GM23338 (cell line): ENCODE measurements around the gene TMEM61. TPM values are rescaled to one million over a fixed set of nuclear protein-coding genes. Genes with fewer than 3 reads are reported as not detected.
"Not testable (repeated sequence)": the region's sequence is repeated elsewhere in the genome, so short reads cannot be mapped to it uniquely, and the experiment has no call there.

ENCODE experiments used
- ATAC-seq: fragments of 200-7000 bp; cut with Tn5 transposase; 3 replicates; pipeline ENCODE4 v1.9.1; 2020
- DNase-seq: peaks from one replicate; pipeline ENCODE4 v3.0.0-alpha.2; 2015; ENCODE audit warnings: low spot score
- H2AFZ ChIP-seq: fragments of 200-600 bp; sonication (generic); 2 replicates; pipeline ENCODE4 v1.8.0; 2016; ENCODE audit warnings: antibody characterized with exemption, mild to moderate bottlenecking, moderate library complexity
- H3F3A ChIP-seq: fragments of 200-600 bp; sonication (generic); replicated peaks from 2 replicates; pipeline ENCODE4 v1.8.0; 2017; ENCODE audit warnings: antibody characterized with exemption, mixed run types, low read depth
- H3K27ac ChIP-seq: fragments of 200-600 bp; sonication (generic); 2 replicates; pipeline ENCODE4 v1.6.1; 2016; ENCODE audit warnings: low read depth
- H3K27me3 ChIP-seq: fragments of 200-600 bp; sonication (generic); 2 replicates; pipeline ENCODE4 v1.8.0; 2016; ENCODE audit warnings: mild to moderate bottlenecking, mixed run types, moderate library complexity; ENCODE audit not compliant: insufficient read depth
- H3K36me3 ChIP-seq: fragments of 200-600 bp; sonication (generic); 2 replicates; pipeline ENCODE4 v1.8.0; 2016; ENCODE audit warnings: mild to moderate bottlenecking; ENCODE audit not compliant: insufficient read depth
- H3K4me1 ChIP-seq: fragments of 200-600 bp; sonication (generic); 2 replicates; pipeline ENCODE4 v1.8.0; 2016; ENCODE audit warnings: mild to moderate bottlenecking, moderate library complexity; ENCODE audit not compliant: insufficient read depth
- H3K4me2 ChIP-seq: fragments of 200-600 bp; sonication (generic); 2 replicates; pipeline ENCODE4 v1.7.1; 2017; ENCODE audit warnings: mixed run types
- H3K4me3 ChIP-seq: fragments of 200-600 bp; sonication (generic); 2 replicates; pipeline ENCODE4 v1.6.1; 2016; ENCODE audit warnings: mixed run types
- H3K79me2 ChIP-seq: fragments of 200-600 bp; sonication (generic); replicated peaks from 2 replicates; pipeline ENCODE4 v1.8.0; 2017; ENCODE audit warnings: mild to moderate bottlenecking; ENCODE audit not compliant: insufficient read depth
- H3K9me2 ChIP-seq: fragments of 200-600 bp; sonication (generic); 2 replicates; pipeline ENCODE4 v1.8.0; 2017; ENCODE audit not compliant: insufficient read depth
- H4K20me1 ChIP-seq: fragments of 200-600 bp; sonication (generic); replicated peaks from 2 replicates; pipeline ENCODE4 v1.8.0; 2017; ENCODE audit warnings: mild to moderate bottlenecking; ENCODE audit not compliant: insufficient read depth
- H3K27ac Mint-ChIP-seq: 2 replicates; pipeline ENCODE4 v1.8.0; 2020; ENCODE audit warnings: inconsistent platforms, mild to moderate bottlenecking, moderate library complexity, mixed read lengths
- H3K27me3 Mint-ChIP-seq: 3 replicates; pipeline ENCODE4 v1.8.0; 2022; ENCODE audit warnings: low read depth, mild to moderate bottlenecking, moderate library complexity, mixed read lengths, inconsistent platforms; ENCODE audit not compliant: insufficient read depth, poor library complexity
- H3K36me3 Mint-ChIP-seq: 3 replicates; pipeline ENCODE4 v1.8.0; 2021; ENCODE audit warnings: low read depth, mild to moderate bottlenecking, inconsistent platforms, moderate library complexity, mixed read lengths
- H3K4me1 Mint-ChIP-seq: 3 replicates; pipeline ENCODE4 v1.8.0; 2020; ENCODE audit warnings: mild to moderate bottlenecking, inconsistent platforms, mixed read lengths
- H3K4me3 Mint-ChIP-seq: 3 replicates; pipeline ENCODE4 v1.8.0; 2021; ENCODE audit warnings: moderate library complexity, mild to moderate bottlenecking, inconsistent platforms, mixed read lengths
- H3K9me3 Mint-ChIP-seq: 3 replicates; pipeline ENCODE4 v1.8.0; 2020; ENCODE audit warnings: moderate library complexity, mild to moderate bottlenecking, inconsistent platforms, mixed read lengths
- CREB1 ChIP-seq: fragments of 250-450 bp; sonication (Bioruptor Pico); IDR thresholded peaks from 2 replicates; pipeline ENCODE4 v1.5.0; 2020; ENCODE audit warnings: low read depth, mild to moderate bottlenecking, moderate library complexity
- CTCF ChIP-seq, 2 experiments: fragments of 200-600 bp in 1 of 2; sonication (generic) in 1 of 2; conservative IDR thresholded peaks; 2 replicates each; pipeline versions ENCODE4 v1.5.1 to v1.6.1; 2016 to 2017; ENCODE audit warnings: antibody characterized with exemption in 2 of 2, low read depth in 2 of 2, mild to moderate bottlenecking in 2 of 2, moderate library complexity in 1 of 2
- EZH2 ChIP-seq: fragments of 200-600 bp; sonication (generic); IDR thresholded peaks from one replicate; pipeline ENCODE4 v1.8.0; 2017; ENCODE audit warnings: antibody characterized with exemption, mild to moderate bottlenecking, low read depth; ENCODE audit not compliant: unreplicated experiment
- ZNF331 ChIP-seq: fragments of 250-450 bp; sonication (Bioruptor Pico); IDR thresholded peaks from 2 replicates; pipeline ENCODE4 v1.5.0; 2020; ENCODE audit warnings: low read depth, mild to moderate bottlenecking, moderate library complexity
- polyA plus RNA-seq: library from polyadenylated mRNA; unstranded; fragments of >200 nt; fragmentation: Nextera tagmentation; extraction: Ambion mirVana; gene quantifications from 2 replicates; pipeline ENCODE4 v1.2.1, GENCODE V29; 2016
- total RNA-seq: library from RNA; depleted of rRNA; stranded (reverse); fragments of >200 nt; shearing (Covaris generic); gene quantifications from 2 replicates; pipeline ENCODE4 v1.2.3, GENCODE V29; 2014
- TF ChIP-seq, protein P1 (sequence below): fragments of 250-450 bp; sonication (Bioruptor Pico); IDR thresholded peaks from 2 replicates; pipeline ENCODE4 v1.5.0; 2020; ENCODE audit warnings: mild to moderate bottlenecking, moderate library complexity

Gene TMEM61
- total and polyA plus RNA-seq, 2 experiments from 2014 or later = 2.0 to 3.6 TPM

GRCh38 chr1:54937469-54937868 is 43.0 kb upstream of the TMEM61 start (continued):
- TF ChIP-seq, protein P1, sequence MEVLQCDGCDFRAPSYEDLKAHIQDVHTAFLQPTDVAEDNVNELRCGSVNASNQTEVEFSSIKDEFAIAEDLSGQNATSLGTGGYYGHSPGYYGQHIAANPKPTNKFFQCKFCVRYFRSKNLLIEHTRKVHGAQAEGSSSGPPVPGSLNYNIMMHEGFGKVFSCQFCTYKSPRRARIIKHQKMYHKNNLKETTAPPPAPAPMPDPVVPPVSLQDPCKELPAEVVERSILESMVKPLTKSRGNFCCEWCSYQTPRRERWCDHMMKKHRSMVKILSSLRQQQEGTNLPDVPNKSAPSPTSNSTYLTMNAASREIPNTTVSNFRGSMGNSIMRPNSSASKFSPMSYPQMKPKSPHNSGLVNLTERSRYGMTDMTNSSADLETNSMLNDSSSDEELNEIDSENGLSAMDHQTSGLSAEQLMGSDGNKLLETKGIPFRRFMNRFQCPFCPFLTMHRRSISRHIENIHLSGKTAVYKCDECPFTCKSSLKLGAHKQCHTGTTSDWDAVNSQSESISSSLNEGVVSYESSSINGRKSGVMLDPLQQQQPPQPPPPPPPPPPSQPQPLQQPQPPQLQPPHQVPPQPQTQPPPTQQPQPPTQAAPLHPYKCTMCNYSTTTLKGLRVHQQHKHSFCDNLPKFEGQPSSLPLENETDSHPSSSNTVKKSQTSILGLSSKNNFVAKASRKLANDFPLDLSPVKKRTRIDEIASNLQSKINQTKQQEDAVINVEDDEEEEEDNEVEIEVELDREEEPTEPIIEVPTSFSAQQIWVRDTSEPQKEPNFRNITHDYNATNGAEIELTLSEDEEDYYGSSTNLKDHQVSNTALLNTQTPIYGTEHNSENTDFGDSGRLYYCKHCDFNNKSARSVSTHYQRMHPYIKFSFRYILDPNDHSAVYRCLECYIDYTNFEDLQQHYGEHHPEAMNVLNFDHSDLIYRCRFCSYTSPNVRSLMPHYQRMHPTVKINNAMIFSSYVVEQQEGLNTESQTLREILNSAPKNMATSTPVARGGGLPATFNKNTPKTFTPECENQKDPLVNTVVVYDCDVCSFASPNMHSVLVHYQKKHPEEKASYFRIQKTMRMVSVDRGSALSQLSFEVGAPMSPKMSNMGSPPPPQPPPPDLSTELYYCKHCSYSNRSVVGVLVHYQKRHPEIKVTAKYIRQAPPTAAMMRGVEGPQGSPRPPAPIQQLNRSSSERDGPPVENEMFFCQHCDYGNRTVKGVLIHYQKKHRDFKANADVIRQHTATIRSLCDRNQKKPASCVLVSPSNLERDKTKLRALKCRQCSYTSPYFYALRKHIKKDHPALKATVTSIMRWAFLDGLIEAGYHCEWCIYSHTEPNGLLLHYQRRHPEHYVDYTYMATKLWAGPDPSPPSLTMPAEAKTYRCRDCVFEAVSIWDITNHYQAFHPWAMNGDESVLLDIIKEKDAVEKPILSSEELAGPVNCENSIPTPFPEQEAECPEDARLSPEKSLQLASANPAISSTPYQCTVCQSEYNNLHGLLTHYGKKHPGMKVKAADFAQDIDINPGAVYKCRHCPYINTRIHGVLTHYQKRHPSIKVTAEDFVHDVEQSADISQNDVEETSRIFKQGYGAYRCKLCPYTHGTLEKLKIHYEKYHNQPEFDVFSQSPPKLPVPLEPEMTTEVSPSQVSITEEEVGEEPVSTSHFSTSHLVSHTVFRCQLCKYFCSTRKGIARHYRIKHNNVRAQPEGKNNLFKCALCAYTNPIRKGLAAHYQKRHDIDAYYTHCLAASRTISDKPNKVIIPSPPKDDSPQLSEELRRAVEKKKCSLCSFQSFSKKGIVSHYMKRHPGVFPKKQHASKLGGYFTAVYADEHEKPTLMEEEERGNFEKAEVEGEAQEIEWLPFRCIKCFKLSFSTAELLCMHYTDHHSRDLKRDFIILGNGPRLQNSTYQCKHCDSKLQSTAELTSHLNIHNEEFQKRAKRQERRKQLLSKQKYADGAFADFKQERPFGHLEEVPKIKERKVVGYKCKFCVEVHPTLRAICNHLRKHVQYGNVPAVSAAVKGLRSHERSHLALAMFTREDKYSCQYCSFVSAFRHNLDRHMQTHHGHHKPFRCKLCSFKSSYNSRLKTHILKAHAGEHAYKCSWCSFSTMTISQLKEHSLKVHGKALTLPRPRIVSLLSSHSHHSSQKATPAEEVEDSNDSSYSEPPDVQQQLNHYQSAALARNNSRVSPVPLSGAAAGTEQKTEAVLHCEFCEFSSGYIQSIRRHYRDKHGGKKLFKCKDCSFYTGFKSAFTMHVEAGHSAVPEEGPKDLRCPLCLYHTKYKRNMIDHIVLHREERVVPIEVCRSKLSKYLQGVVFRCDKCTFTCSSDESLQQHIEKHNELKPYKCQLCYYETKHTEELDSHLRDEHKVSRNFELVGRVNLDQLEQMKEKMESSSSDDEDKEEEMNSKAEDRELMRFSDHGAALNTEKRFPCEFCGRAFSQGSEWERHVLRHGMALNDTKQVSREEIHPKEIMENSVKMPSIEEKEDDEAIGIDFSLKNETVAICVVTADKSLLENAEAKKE (CRISPR knock-in tag) = no peak
- TF ChIP-seq CTCF (conservative IDR thresholded peaks at IDR 0.05; ENCODE audit: low read depth in 2 of 2) (no peak), CREB1 (CRISPR knock-in tag) (no peak), ZNF331 (CRISPR knock-in tag) (no peak), EZH2 (no peak)

DNA sequence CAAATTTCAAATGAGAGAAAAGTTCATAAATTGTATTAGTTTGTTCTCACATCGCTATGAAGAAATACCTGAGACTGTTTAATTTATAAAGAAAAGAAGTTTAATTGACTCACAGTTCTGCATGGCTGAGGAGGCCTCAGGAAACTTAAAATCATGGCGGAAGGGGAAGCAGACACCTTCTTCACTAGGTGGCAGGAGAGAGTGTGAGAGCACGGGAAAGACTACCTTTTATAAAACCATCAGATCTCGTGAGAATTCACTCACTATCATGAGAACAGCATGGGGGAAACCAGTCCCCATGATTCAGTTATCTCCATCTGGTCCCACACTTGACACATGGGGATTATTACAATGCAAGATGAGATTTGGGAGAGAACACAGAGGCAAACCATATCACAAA is 41.5 kb upstream of the TMEM61 start:
- peaks cover 12% of the 10 kb centered on the region; the same call in 2 of the 3 replicates for H3K36me3 Mint-ChIP-seq
- not testable (repeated sequence) for H3K27ac Mint-ChIP-seq, H3K4me3 ChIP-seq

More for the DNA sequence above, 41.5 kb upstream of the TMEM61 start:
- H3K4me1 ChIP-seq = peaks cover 17% of the 10 kb centered on the region
- not testable (repeated sequence) for H3K27me3 Mint-ChIP-seq, H2AFZ ChIP-seq, H3K79me2 ChIP-seq, H3K36me3 ChIP-seq, H3F3A ChIP-seq, H3K27ac ChIP-seq, H3K9me2 ChIP-seq, H3K4me2 ChIP-seq, H3K4me3 Mint-ChIP-seq, H4K20me1 ChIP-seq, H3K27me3 ChIP-seq
- TF ChIP-seq CTCF (conservative IDR thresholded peaks at IDR 0.05; ENCODE audit: low read depth in 2 of 2) = peak; percentile 58 to 63
- ATAC-seq (peak; percentile 35; the same call in 1 of the 3 replicates), DNase-seq (peak; percentile 61)
- peaks cover 19% of the 10 kb centered on the region for H3K9me3 Mint-ChIP-seq
- H3K4me1 Mint-ChIP-seq = peaks cover 33% of the 10 kb centered on the region
